GM11168 (cell line): Measurements from ENCODE around the gene MX1.

Experiments used
- in situ Hi-C: fragments of 300-500 bp; cut with MboI; formaldehyde crosslinking; loops from one replicate; pipeline ENCODE4 v1.12.0; 2022; ENCODE audit warnings: low sequenced_read_pairs; ENCODE audit not compliant: unreplicated experiment

The MX1 gene

GRCh38 chr21:41429305-41429704 lies 3.3 kb downstream of the MX1 start:
- in situ Hi-C loops, result no loop called here

GRCh38 chr21:41429925-41430491 lies 4.0 kb downstream of the MX1 start:
- in situ Hi-C loops, result no loop called here

GRCh38 chr21:41431788-41432548 lies 5.9 kb downstream of the MX1 start:
- in situ Hi-C loops, result no loop called here

GRCh38 chr21:41432562-41433460 lies 6.8 kb downstream of the MX1 start:
- in situ Hi-C loops, result no loop called here

- in situ Hi-C loops, result no loop called here
These were observed 7.5 kb downstream of the MX1 start for GRCh38 chr21:41433566-41433965.

GRCh38 chr21:41435706-41436105 lies 9.7 kb downstream of the MX1 start:
- in situ Hi-C loops, result no loop called here

- in situ Hi-C loops, result no loop called here
These were observed 11.7 kb downstream of the MX1 start for GRCh38 chr21:41437729-41438128.

GRCh38 chr21:41438425-41439113 lies 12.5 kb downstream of the MX1 start:
- in situ Hi-C loops, result no loop called here

- in situ Hi-C loops, result no loop called here
These were observed 13.2 kb downstream of the MX1 start for GRCh38 chr21:41439248-41439647.

GRCh38 chr21:41441546-41441945 lies 15.5 kb downstream of the MX1 start:
- in situ Hi-C loops, result no loop called here

GRCh38 chr21:41442481-41443186 lies 16.6 kb downstream of the MX1 start:
- in situ Hi-C loops, result no loop called here

GRCh38 chr21:41443562-41443961 lies 17.5 kb downstream of the MX1 start:
- in situ Hi-C loops, result no loop called here

- in situ Hi-C loops, result no loop called here
These were observed 18.8 kb downstream of the MX1 start for GRCh38 chr21:41444703-41445464.

GRCh38 chr21:41445465-41445862 lies 19.4 kb downstream of the MX1 start:
- in situ Hi-C loops, result no loop called here

GRCh38 chr21:41446586-41446985 lies 20.5 kb downstream of the MX1 start:
- in situ Hi-C loops, result no loop called here

GRCh38 chr21:41447356-41447755 lies 21.3 kb downstream of the MX1 start:
- in situ Hi-C loops, result no loop called here

GRCh38 chr21:41449613-41450012 lies 23.6 kb downstream of the MX1 start:
- in situ Hi-C loops, result no loop called here

GRCh38 chr21:41451753-41452676 lies 26.0 kb downstream of the MX1 start:
- in situ Hi-C loops, result no loop called here
